ENCODE measurements around the gene TSACC. TPM values are rescaled to one million over a fixed set of nuclear protein-coding genes. Genes with fewer than 3 reads are reported as not detected.

The TSACC gene
- total RNA-seq, 4 donors from 2014 or later = 3.2 TPM; not detected in 3

- H3K4me3 ChIP-seq (ENCODE audit: low read depth, poor library complexity, severe bottlenecking) = no peak overlapping the region
- no peak for DNase-seq (ENCODE audit: low spot score in 2 of 2)
- TF ChIP-seq POLR2A (IDR thresholded peaks at IDR 0.05) = no peak
- no peak for TF ChIP-seq CTCF (IDR thresholded peaks at IDR 0.05)
- intact Hi-C loops (cut with DNase I; ENCODE audit: low total_unique reads) = no loop called here
Observed at GRCh38 chr1:156373546-156373945, 35.2 kb downstream of the TSACC start.

GRCh38 chr1:156376146-156376545 lies 37.8 kb downstream of the TSACC start:
- DNase-seq (ENCODE audit: low spot score in 2 of 2) = no peak
- intact Hi-C loops (cut with DNase I; ENCODE audit: low total_unique reads) = no loop called here
- H3K4me3 ChIP-seq (ENCODE audit: low read depth, poor library complexity, severe bottlenecking) = no peak overlapping the region
- no peak for TF ChIP-seq CTCF (IDR thresholded peaks at IDR 0.05)
- TF ChIP-seq POLR2A (IDR thresholded peaks at IDR 0.05) = no peak
- WGBS, 2 donors = 84 to 94% methylated on average over 2 of the region's 2 CpGs

DNA sequence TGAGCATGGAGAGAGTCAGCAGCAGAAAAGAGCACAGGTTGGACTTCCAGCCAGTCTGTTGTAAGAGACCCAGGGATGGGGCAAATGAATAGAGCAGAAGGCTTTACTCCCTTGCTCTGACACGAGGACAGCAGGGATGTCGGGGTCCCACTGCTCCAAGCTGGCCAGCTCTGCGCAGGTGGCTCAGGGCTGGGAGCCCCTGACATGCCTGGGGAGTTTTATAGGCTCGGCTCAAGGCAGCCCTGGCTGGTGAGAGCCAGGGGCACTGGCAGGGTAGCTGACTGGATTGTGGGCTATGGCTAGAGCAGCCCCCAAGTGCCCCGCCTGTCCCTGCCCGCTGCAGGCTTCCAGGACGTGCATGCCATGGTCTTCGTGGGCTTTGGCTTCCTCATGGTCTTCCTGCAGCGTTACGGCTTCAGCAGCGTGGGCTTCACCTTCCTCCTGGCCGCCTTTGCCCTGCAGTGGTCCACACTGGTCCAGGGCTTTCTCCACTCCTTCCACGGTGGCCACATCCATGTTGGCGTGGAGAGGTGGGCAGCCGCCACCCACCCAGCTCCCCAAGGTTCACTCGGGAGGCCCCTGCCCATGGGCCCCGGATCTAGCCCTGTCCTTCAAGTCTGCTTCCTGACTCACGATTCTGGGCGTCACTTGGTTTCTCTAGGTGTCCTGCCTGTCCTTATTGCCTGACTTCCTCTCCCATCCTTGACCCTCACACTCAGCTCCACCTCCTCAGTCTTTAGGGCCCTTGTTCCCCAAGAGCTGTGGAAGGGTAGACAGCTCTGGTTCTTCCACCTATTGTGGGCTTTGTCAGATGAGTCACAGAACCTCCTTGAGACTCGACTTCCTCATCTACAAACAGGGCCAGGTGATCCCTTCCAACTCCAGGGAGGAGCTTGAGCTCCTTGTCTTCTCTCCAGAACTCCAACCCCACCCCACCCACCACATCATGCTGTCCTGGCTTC lies 38.9 kb downstream of the TSACC start:
- WGBS, 2 donors = 83 to 84% methylated on average over 19 of the region's 20 CpGs
- intact Hi-C loops (cut with DNase I; ENCODE audit: low total_unique reads) = no loop called here
- H3K4me3 ChIP-seq (ENCODE audit: low read depth, poor library complexity, severe bottlenecking) = no peak overlapping the region
- TF ChIP-seq POLR2A (IDR thresholded peaks at IDR 0.05) = no peak
- TF ChIP-seq CTCF (IDR thresholded peaks at IDR 0.05) = no peak
- no peak for DNase-seq (ENCODE audit: low spot score in 2 of 2)

- DNase-seq (ENCODE audit: low spot score in 2 of 2) = no peak
- 75 to 84% methylated on average over 6 of the region's 6 CpGs for WGBS, 2 donors
- intact Hi-C loops (cut with DNase I; ENCODE audit: low total_unique reads) = no loop called here
- TF ChIP-seq POLR2A (IDR thresholded peaks at IDR 0.05) (no peak), CTCF (IDR thresholded peaks at IDR 0.05) (no peak)
- H3K4me3 ChIP-seq (ENCODE audit: low read depth, poor library complexity, severe bottlenecking) = no peak overlapping the region
Observed at GRCh38 chr1:156378557-156378956, 40.2 kb downstream of the TSACC start.

GRCh38 chr1:156379420-156380165 lies 41.3 kb downstream of the TSACC start:
- no peak for DNase-seq (ENCODE audit: low spot score in 2 of 2)
- intact Hi-C loops (cut with DNase I; ENCODE audit: low total_unique reads) = no loop called here
- TF ChIP-seq CTCF (IDR thresholded peaks at IDR 0.05) (no peak), POLR2A (IDR thresholded peaks at IDR 0.05) (no peak)
- 41 to 43% methylated on average over 3 of the region's 3 CpGs for WGBS, 2 donors
- H3K4me3 ChIP-seq (ENCODE audit: low read depth, poor library complexity, severe bottlenecking) = no peak overlapping the region

All from lower leg skin (tissue), 4 donors.